Upper lobe of left lung (tissue), 4 donors: ENCODE measurements around the gene TMEM236.

Experiments
- EP300 ChIP-seq, 4 donors: sonication (generic); formaldehyde crosslinking; IDR thresholded peaks; one replicate each; pipeline ENCODE4 v1.5.1; 2017; ENCODE audit warnings: antibody characterized with exemption in 4 of 4, control low read depth in 2 of 4
- POLR2A ChIP-seq, 4 donors: fragments of 450-650 bp; IDR thresholded peaks; one replicate each; pipeline ENCODE4 v1.5.1; 2016 to 2017; ENCODE audit warnings: antibody characterized with exemption in 4 of 4, mild to moderate bottlenecking in 2 of 4

DNA sequence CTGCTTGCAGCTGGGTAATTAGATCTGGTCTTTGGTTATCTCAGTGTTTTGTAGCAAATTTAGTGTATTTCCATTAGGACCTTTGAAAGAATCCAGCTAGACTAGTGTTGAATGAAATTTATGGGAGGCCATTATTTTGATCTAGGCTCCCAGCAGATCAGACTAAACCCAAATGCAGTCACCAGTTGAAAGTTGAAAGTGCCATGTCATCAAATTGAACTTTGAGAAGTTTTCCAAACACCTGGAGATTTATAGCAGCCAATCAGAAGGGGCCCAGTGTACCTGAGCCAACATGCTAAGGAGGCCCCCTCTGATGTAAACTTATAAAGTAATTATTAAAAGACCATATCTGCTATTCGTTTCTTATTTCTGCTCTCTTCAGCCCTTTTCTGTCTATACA lies 11.3 kb upstream of the TMEM236 start:
- TF ChIP-seq EP300 (IDR thresholded peaks at IDR 0.05), result no peak
- TF ChIP-seq POLR2A (IDR thresholded peaks at IDR 0.05), result no peak
